ENCODE measurements around the gene YKT6. TPM values are rescaled to one million over a fixed set of nuclear protein-coding genes. Genes with fewer than 3 reads are reported as not detected.

The YKT6 gene
- polyA plus RNA-seq, 1 donor (not counting 4 experiments of a cell fraction or from before 2014, with no cell fraction given): 148 TPM

- peaks cover 15% of the 10 kb centered on the region for H3K4me1 ChIP-seq (ENCODE audit: control insufficient read depth, extremely low read depth, insufficient read depth, low read length)
- H2AFZ ChIP-seq (ENCODE audit: control insufficient read depth, low read length): no peak overlapping the region
- H4K20me1 ChIP-seq (ENCODE audit: control insufficient read depth, extremely low read depth, insufficient read depth, low read length): no peaks in the 10 kb centered on the region
- FAIRE-seq (peak; percentile 99), DNase-seq (ENCODE audit: low read depth, low spot score) (peak; percentile 71)
- dilution Hi-C loops (cut with MboI; ENCODE audit: extremely low pct_ligation_motif_present, low sequenced_read_pairs): no loop called here
- H3K4me3 ChIP-seq (ENCODE audit: control insufficient read depth in 2 of 3, extremely low read depth in 1 of 3, insufficient read depth in 2 of 3, low read depth in 1 of 3, low read length in 3 of 3): peak overlapping the region in 1 of 3 experiments; percentile 5
- H3K36me3 ChIP-seq (ENCODE audit: control insufficient read depth in 2 of 2, extremely low read depth in 1 of 2, insufficient read depth in 2 of 2, low read length in 2 of 2): no peaks in the 10 kb centered on the region
- H3K27me3 ChIP-seq (ENCODE audit: control insufficient read depth, extremely low read depth, insufficient read depth, low read length): peaks cover 5% of the 10 kb centered on the region
- no peak overlapping the region for H3K9ac ChIP-seq (ENCODE audit: control insufficient read depth, extremely low read depth, insufficient read depth, low read length)
- H3K79me2 ChIP-seq (ENCODE audit: control insufficient read depth, insufficient read depth, low read length): no peaks in the 10 kb centered on the region
- no peaks in the 10 kb centered on the region for H3K9me1 ChIP-seq (ENCODE audit: control insufficient read depth, extremely low read depth, insufficient read depth, low read length)
- H3K9me3 ChIP-seq (ENCODE audit: control insufficient read depth, low read depth, low read length): peaks cover 9% of the 10 kb centered on the region
- H3K27ac ChIP-seq (ENCODE audit: control insufficient read depth, insufficient read depth, low read length): no peak overlapping the region
- TF ChIP-seq CTCF (optimal IDR thresholded peaks at IDR 0.05 in 1 of 3, IDR thresholded peaks at IDR 0.05 in 1 of 3, conservative IDR thresholded peaks at IDR 0.05 in 1 of 3; ENCODE audit: extremely low read depth in 1 of 3, insufficient read depth in 2 of 3, low read length in 3 of 3): no peak
- no peak for TF ChIP-seq EZH2 (IDR thresholded peaks at IDR 0.05; ENCODE audit: low read length)
- peak overlapping the region; percentile 53 for H3K4me2 ChIP-seq (ENCODE audit: control insufficient read depth, extremely low read depth, insufficient read depth, low read depth, low read length)
These were observed 16.4 kb upstream of the YKT6 start for GRCh38 chr7:44184206-44184872.

- Histone ChIP-seq H3K9ac (ENCODE audit: control insufficient read depth, extremely low read depth, insufficient read depth, low read length) (no peak overlapping the region), H2AFZ (ENCODE audit: control insufficient read depth, low read length) (peak overlapping the region; percentile 0), H3K27me3 (ENCODE audit: control insufficient read depth, extremely low read depth, insufficient read depth, low read length) (peaks cover 5% of the 10 kb centered on the region), H3K9me3 (ENCODE audit: control insufficient read depth, low read depth, low read length) (peaks cover 9% of the 10 kb centered on the region), H3K9me1 (ENCODE audit: control insufficient read depth, extremely low read depth, insufficient read depth, low read length) (no peaks in the 10 kb centered on the region), H3K4me1 (ENCODE audit: control insufficient read depth, extremely low read depth, insufficient read depth, low read length) (peaks cover 15% of the 10 kb centered on the region), H3K4me3 (ENCODE audit: control insufficient read depth in 2 of 3, extremely low read depth in 1 of 3, insufficient read depth in 2 of 3, low read depth in 1 of 3, low read length in 3 of 3) (peak overlapping the region in 1 of 3 experiments; percentile 5), H3K36me3 (ENCODE audit: control insufficient read depth in 2 of 2, extremely low read depth in 1 of 2, insufficient read depth in 2 of 2, low read length in 2 of 2) (no peaks in the 10 kb centered on the region), H3K79me2 (ENCODE audit: control insufficient read depth, insufficient read depth, low read length) (no peaks in the 10 kb centered on the region), H3K4me2 (ENCODE audit: control insufficient read depth, extremely low read depth, insufficient read depth, low read depth, low read length) (peak overlapping the region; percentile 53), H3K27ac (ENCODE audit: control insufficient read depth, insufficient read depth, low read length) (no peak overlapping the region), H4K20me1 (ENCODE audit: control insufficient read depth, extremely low read depth, insufficient read depth, low read length) (no peaks in the 10 kb centered on the region)
- DNase-seq (ENCODE audit: low read depth, low spot score) (no peak), FAIRE-seq (no peak)
- TF ChIP-seq EZH2 (IDR thresholded peaks at IDR 0.05; ENCODE audit: low read length): no peak
- no peak for TF ChIP-seq CTCF (optimal IDR thresholded peaks at IDR 0.05 in 1 of 3, IDR thresholded peaks at IDR 0.05 in 1 of 3, conservative IDR thresholded peaks at IDR 0.05 in 1 of 3; ENCODE audit: extremely low read depth in 1 of 3, insufficient read depth in 2 of 3, low read length in 3 of 3)
- dilution Hi-C loops (cut with MboI; ENCODE audit: extremely low pct_ligation_motif_present, low sequenced_read_pairs): no loop called here
These were observed 15.8 kb upstream of the YKT6 start for GRCh38 chr7:44184873-44185446.

Measured in keratinocyte (primary cell).